Gastroesophageal sphincter (tissue), 4 donors: ENCODE measurements around the gene WDR87. TPM values are rescaled to one million over a fixed set of nuclear protein-coding genes. Genes with fewer than 3 reads are reported as not detected.
A peak's percentile ranks its signal among the peaks of the same experiment; 100 is the strongest.

Experiments used
- ATAC-seq: fragments of 150-250 bp; one replicate; pipeline ENCODE4 v1.9.1; 2016; ENCODE audit warnings: mild to moderate bottlenecking, moderate library complexity
- H3K27ac ChIP-seq, 4 donors: fragments of 200-600 bp; sonication (generic) in 3 of 4; 1 replicate in 3 of 4; 2 replicates in 1 of 4; pipeline ENCODE4 v1.5.1; 2016 to 2019
- H3K27me3 ChIP-seq: fragments of 200-600 bp; sonication (generic); one replicate; pipeline ENCODE4 v1.5.1; 2019
- H3K36me3 ChIP-seq, 2 donors: fragments of 200-600 bp; sonication (generic); one replicate each; pipeline ENCODE4 v1.5.1; 2019; ENCODE audit warnings: control low read depth in 1 of 2
- H3K4me1 ChIP-seq, 3 donors: fragments of 200-600 bp; sonication (generic); 1 replicate in 2 of 3; 2 replicates in 1 of 3; pipeline ENCODE4 v1.5.1; 2016 to 2019; ENCODE audit warnings: control low read depth in 2 of 3
- H3K4me3 ChIP-seq, 2 donors: fragments of 200-600 bp; sonication (generic); one replicate each; pipeline ENCODE4 v1.5.1; 2019; ENCODE audit warnings: mild to moderate bottlenecking in 1 of 2, moderate library complexity in 1 of 2
- H3K9me3 ChIP-seq, 3 donors: fragments of 200-600 bp; sonication (generic); one replicate each; pipeline ENCODE4 v1.5.1; 2017 to 2019; ENCODE audit warnings: control low read depth in 2 of 3
- EP300 ChIP-seq: sonication (generic); formaldehyde crosslinking; IDR thresholded peaks from one replicate; pipeline ENCODE4 v1.6.1; 2017; ENCODE audit warnings: antibody characterized with exemption, mild to moderate bottlenecking
- POLR2A ChIP-seq, 2 donors: fragments of 450-650 bp; IDR thresholded peaks; one replicate each; pipeline ENCODE4 v1.6.1; 2017; ENCODE audit warnings: antibody characterized with exemption in 2 of 2, mild to moderate bottlenecking in 2 of 2, moderate library complexity in 1 of 2
- POLR2AphosphoS5 ChIP-seq: sonication (generic); formaldehyde crosslinking; IDR thresholded peaks from one replicate; pipeline ENCODE4 v1.6.1; 2017; ENCODE audit warnings: antibody characterized with exemption
- WGBS, 2 donors: methylation state at CpG; one replicate each; pipeline ENCODE4 v1.1.5; 2018; ENCODE audit warnings: low coverage in 1 of 2; 5-methylcytosine and 5-hydroxymethylcytosine counted together
- total RNA-seq, 4 donors: library from RNA; depleted of rRNA; stranded (reverse); fragments of >200 nt; gene quantifications; one replicate each; pipeline ENCODE4 v1.1.0, GENCODE V29; 2016
- TF ChIP-seq, protein P1 (sequence below), 4 experiments: fragments of 200-600 bp in 2 of 4; fragments of 450-650 bp in 2 of 4; sonication (generic) in 1 of 4; IDR thresholded peaks; one replicate each; pipeline ENCODE4 v1.5.1; 2017 to 2019; ENCODE audit warnings: antibody characterized with exemption in 4 of 4, mild to moderate bottlenecking in 2 of 4, moderate library complexity in 2 of 4

The WDR87 gene
- total RNA-seq, 4 donors from 2014 or later: not detected

DNA sequence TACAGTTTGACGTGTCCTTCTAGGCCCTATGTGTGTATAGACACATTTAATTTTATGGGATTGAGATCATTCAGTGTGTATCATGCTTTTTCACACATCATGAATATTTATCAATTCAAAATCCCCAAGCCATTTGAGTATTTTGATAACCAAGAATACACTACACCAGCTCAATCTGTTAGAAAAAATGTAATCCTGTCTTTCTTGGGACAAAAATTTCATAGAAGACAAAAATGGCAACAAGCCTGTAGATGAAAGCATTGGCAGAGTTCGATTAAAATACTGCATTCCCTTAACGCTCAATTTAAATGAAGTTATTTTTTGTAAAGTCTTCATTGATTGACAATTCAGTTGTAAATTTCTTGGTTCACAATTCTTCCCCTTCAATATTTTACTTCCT is 41.9 kb downstream of the WDR87 start:
- H3K27me3 ChIP-seq: no peaks in the 10 kb centered on the region
- H3K4me1 ChIP-seq: no peaks in the 10 kb centered on the region
- TF ChIP-seq POLR2A (IDR thresholded peaks at IDR 0.05): no peak
- TF ChIP-seq EP300: no peak
- TF ChIP-seq, protein P1, sequence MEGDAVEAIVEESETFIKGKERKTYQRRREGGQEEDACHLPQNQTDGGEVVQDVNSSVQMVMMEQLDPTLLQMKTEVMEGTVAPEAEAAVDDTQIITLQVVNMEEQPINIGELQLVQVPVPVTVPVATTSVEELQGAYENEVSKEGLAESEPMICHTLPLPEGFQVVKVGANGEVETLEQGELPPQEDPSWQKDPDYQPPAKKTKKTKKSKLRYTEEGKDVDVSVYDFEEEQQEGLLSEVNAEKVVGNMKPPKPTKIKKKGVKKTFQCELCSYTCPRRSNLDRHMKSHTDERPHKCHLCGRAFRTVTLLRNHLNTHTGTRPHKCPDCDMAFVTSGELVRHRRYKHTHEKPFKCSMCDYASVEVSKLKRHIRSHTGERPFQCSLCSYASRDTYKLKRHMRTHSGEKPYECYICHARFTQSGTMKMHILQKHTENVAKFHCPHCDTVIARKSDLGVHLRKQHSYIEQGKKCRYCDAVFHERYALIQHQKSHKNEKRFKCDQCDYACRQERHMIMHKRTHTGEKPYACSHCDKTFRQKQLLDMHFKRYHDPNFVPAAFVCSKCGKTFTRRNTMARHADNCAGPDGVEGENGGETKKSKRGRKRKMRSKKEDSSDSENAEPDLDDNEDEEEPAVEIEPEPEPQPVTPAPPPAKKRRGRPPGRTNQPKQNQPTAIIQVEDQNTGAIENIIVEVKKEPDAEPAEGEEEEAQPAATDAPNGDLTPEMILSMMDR (IDR thresholded peaks at IDR 0.05): no peak
- TF ChIP-seq POLR2AphosphoS5: no peak
- H3K36me3 ChIP-seq: no peaks in the 10 kb centered on the region
- H3K9me3 ChIP-seq: no peaks in the 10 kb centered on the region
- no peak overlapping the region for H3K4me3 ChIP-seq
- H3K27ac ChIP-seq: no peak overlapping the region
- 89 to 95% methylated on average over 3 of the region's 3 CpGs for WGBS, 2 donors
- ATAC-seq: no peak

DNA sequence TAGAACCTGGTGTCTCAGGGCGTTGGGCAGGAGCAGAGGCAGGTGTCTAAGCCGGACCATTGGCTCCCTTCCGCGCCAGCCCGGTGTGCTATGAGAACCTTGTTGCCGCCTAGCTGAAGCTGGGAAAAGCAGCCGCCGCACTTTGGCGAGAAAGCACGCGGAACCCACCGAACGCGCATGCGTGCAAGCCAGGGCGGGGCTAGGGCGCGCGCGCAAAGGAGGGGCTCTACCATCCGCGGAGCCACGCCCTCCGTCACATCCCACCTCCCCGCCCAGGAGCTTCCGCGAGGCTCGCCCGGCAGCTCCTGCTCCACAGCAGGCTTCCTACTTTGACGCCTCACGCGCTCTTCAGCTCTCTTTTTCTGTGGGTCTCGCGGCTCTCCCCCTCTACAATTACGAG is 51.3 kb downstream of the WDR87 start:
- WGBS, 2 donors: no CpG with 5 or more reads among the region's 35 CpGs
- Histone ChIP-seq H3K9me3 (peaks cover 0 to 21% (median 0%) of the 10 kb centered on the region in 3 donors), H3K27me3 (peaks cover 56% of the 10 kb centered on the region), H3K4me3 (peak overlapping the region in 1 of 2 donors; percentile 16), H3K4me1 (peaks cover 0 to 5% (median 0%) of the 10 kb centered on the region in 3 donors), H3K27ac (no peak overlapping the region), H3K36me3 (no peaks in the 10 kb centered on the region)
- no peak for TF ChIP-seq POLR2AphosphoS5
- no peak for TF ChIP-seq POLR2A (IDR thresholded peaks at IDR 0.05)
- TF ChIP-seq, protein P1 (IDR thresholded peaks at IDR 0.05): no peak
- no peak for TF ChIP-seq EP300
- no peak for ATAC-seq

DNA sequence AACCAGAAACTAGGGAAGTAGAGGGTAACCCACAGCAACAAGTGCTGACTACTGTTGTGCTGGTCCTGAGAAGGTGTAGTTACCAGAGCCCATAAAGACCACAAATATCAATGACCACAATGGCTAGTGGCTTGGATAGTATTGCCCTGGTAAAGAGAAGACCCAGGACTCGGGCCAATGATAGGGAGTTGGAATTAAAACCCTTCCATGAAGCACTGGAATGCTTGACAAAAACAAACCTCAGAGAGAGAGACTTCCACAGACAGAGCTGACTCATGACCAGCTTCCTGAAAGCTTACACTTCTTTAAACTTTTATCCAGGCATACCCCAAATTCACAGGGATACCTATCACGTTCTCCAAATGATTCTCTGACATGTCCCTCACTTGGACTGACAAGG is 60.5 kb downstream of the WDR87 start:
- Histone ChIP-seq H3K4me3 (no peak overlapping the region), H3K9me3 (peaks cover 0 to 13% (median 0%) of the 10 kb centered on the region in 3 donors), H3K27me3 (no peaks in the 10 kb centered on the region), H3K27ac (no peak overlapping the region), H3K36me3 (no peaks in the 10 kb centered on the region), H3K4me1 (no peaks in the 10 kb centered on the region)
- WGBS, 2 donors: 47 to 50% methylated on average over 2 of the region's 2 CpGs
- TF ChIP-seq EP300 (no peak), POLR2AphosphoS5 (no peak), POLR2A (IDR thresholded peaks at IDR 0.05) (no peak)
- TF ChIP-seq, protein P1 (IDR thresholded peaks at IDR 0.05): no peak
- ATAC-seq: no peak

Other genes with a start within 250 kb of the WDR87 start
- gene ZNF607, start 186.8 kb downstream of the WDR87 start, total RNA-seq: 10 to 100 TPM in 1 of 4 donors, 1 to 10 TPM in 3; 3.9 to 14.9 (median 5.9) TPM
- gene ZNF573, start 127.0 kb downstream of the WDR87 start, total RNA-seq: 10 to 100 TPM in 1 of 4 donors, 1 to 10 TPM in 3; 5.7 to 16.3 (median 8.4) TPM
- 10 to 100 TPM in 2 of 4 donors, 1 to 10 TPM in 2; 5.9 to 20.2 (median 11.8) TPM for gene SIPA1L3, start 614 bp upstream of the WDR87 start, total RNA-seq